Suppressor macrophage treated with lipopolysaccharide for 1 hour (primary cell): ENCODE measurements around the gene CDKN2B-AS1.

ENCODE experiments used
- DNase-seq, 3 donors: peaks; one replicate each; pipeline ENCODE4 v3.0.0-alpha.2; 2020 to 2022

Gene CDKN2B-AS1

DNA sequence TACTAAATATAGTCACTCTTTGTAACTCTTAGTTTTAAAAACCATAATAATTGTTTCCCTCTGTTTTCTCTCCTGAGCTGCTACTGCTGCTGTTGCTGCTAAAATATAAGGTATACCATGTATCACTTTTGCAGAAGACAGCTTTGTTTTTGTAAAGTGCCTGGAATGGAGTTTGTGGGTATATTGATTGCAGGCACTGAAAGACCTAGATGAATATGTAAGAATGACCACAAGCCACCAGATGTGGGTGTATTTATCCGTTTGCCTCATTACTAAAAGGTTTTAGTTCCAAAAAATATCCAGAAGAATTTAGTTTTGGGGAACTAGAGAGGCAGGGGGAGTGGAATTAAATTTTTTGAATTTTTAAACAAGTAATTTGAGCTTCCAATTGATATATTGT lies 165.6 kb downstream of the CDKN2B-AS1 start:
- peak in 2 of 3 donors; percentile 31 to 46 for DNase-seq

DNA sequence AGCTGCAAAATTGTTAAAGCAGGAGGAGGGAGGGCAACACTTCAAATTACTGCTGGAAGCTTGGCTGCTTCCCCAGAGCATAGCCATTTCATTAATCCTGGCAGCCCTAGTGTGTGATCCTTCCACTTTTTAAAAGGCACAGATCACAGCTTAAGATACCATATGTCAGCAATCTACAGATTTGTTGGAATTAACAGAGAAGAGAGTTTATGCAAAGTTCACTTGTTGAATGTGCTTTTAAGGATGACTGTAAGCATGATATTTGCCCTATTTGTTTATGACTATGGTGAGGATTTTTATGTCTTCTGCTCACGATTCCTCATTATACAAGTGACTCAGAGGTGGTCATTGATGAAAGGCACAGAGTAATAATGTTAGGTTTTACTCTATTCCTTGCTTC lies 170.6 kb downstream of the CDKN2B-AS1 start:
- peak in 2 of 3 donors; percentile 35 to 50 for DNase-seq

DNA sequence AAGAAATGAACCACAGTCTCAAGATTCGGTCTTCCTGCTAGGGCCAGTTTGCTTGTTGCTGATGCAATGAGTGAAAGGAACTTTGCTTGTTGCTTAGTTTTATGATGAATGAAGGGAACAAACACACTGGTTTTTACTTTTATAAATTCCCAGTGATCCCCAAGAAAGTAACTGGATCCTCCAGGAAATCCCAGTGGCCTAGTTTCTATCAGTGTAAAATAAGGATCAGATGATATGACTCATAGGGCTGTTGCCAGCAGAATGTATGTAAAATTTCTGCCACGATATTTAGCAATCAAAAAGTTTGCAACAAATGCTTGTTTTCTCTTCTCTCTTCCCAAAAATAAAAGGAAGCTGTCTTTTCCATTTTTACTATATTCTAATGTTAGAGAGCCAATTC lies 174.7 kb downstream of the CDKN2B-AS1 start:
- peak; percentile 66 to 88 (median 86) for DNase-seq

DNA sequence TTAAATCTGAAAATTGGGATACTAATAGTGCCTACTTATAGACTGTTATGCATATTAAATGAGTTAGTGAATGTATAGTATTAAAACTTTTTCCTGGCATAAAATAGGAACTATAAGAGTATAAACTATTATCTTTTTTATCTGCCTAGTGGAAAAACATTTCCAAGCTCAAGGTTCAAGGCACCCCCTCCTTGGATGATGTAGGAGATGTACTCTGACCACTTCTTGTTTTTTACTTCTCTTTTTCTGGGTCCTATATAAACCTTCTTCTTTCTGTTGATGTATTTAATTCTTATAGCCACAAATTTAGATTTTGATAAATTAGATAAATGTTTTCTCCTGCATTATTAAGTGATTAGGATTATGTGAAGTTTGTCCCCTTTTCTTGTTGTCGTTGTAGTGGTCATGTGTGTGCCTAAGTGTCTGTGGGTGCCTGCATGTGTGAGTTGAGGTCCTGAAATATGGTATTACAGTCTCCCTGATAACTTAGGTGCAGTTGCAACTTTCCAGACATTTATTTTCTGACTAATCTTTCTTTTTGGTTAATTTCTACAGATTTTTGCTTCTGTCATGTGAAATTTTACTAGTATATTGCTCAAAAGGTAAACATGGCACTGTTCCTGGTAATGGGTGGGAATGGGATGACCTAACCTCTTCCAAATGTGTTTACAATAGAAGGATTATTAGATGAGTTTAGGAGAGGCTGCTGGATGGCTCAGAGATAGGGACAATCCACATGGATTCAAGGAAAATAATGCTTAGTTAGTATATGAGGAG lies 175.3 kb downstream of the CDKN2B-AS1 start:
- DNase-seq, result peak; percentile 62 to 75 (median 71)
